GM23338 (cell line): ENCODE measurements around the gene TMEM45A. TPM values are rescaled to one million over a fixed set of nuclear protein-coding genes. Genes with fewer than 3 reads are reported as not detected.

Experiments
- ATAC-seq: fragments of 200-7000 bp; cut with Tn5 transposase; 3 replicates; pipeline ENCODE4 v1.9.1; 2020
- DNase-seq: peaks from one replicate; pipeline ENCODE4 v3.0.0-alpha.2; 2015; ENCODE audit warnings: low spot score
- H2AFZ ChIP-seq: fragments of 200-600 bp; sonication (generic); 2 replicates; pipeline ENCODE4 v1.8.0; 2016; ENCODE audit warnings: antibody characterized with exemption, mild to moderate bottlenecking, moderate library complexity
- H3F3A ChIP-seq: fragments of 200-600 bp; sonication (generic); replicated peaks from 2 replicates; pipeline ENCODE4 v1.8.0; 2017; ENCODE audit warnings: antibody characterized with exemption, mixed run types, low read depth
- H3K27ac ChIP-seq: fragments of 200-600 bp; sonication (generic); 2 replicates; pipeline ENCODE4 v1.6.1; 2016; ENCODE audit warnings: low read depth
- H3K27me3 ChIP-seq: fragments of 200-600 bp; sonication (generic); 2 replicates; pipeline ENCODE4 v1.8.0; 2016; ENCODE audit warnings: mild to moderate bottlenecking, mixed run types, moderate library complexity; ENCODE audit not compliant: insufficient read depth
- H3K36me3 ChIP-seq: fragments of 200-600 bp; sonication (generic); 2 replicates; pipeline ENCODE4 v1.8.0; 2016; ENCODE audit warnings: mild to moderate bottlenecking; ENCODE audit not compliant: insufficient read depth
- H3K4me1 ChIP-seq: fragments of 200-600 bp; sonication (generic); 2 replicates; pipeline ENCODE4 v1.8.0; 2016; ENCODE audit warnings: mild to moderate bottlenecking, moderate library complexity; ENCODE audit not compliant: insufficient read depth
- H3K4me2 ChIP-seq: fragments of 200-600 bp; sonication (generic); 2 replicates; pipeline ENCODE4 v1.7.1; 2017; ENCODE audit warnings: mixed run types
- H3K4me3 ChIP-seq: fragments of 200-600 bp; sonication (generic); 2 replicates; pipeline ENCODE4 v1.6.1; 2016; ENCODE audit warnings: mixed run types
- H3K79me2 ChIP-seq: fragments of 200-600 bp; sonication (generic); replicated peaks from 2 replicates; pipeline ENCODE4 v1.8.0; 2017; ENCODE audit warnings: mild to moderate bottlenecking; ENCODE audit not compliant: insufficient read depth
- H3K9me2 ChIP-seq: fragments of 200-600 bp; sonication (generic); 2 replicates; pipeline ENCODE4 v1.8.0; 2017; ENCODE audit not compliant: insufficient read depth
- H4K20me1 ChIP-seq: fragments of 200-600 bp; sonication (generic); replicated peaks from 2 replicates; pipeline ENCODE4 v1.8.0; 2017; ENCODE audit warnings: mild to moderate bottlenecking; ENCODE audit not compliant: insufficient read depth
- H3K27ac Mint-ChIP-seq: 2 replicates; pipeline ENCODE4 v1.8.0; 2020; ENCODE audit warnings: inconsistent platforms, mild to moderate bottlenecking, moderate library complexity, mixed read lengths
- H3K27me3 Mint-ChIP-seq: 3 replicates; pipeline ENCODE4 v1.8.0; 2022; ENCODE audit warnings: low read depth, mild to moderate bottlenecking, moderate library complexity, mixed read lengths, inconsistent platforms; ENCODE audit not compliant: insufficient read depth, poor library complexity
- H3K36me3 Mint-ChIP-seq: 3 replicates; pipeline ENCODE4 v1.8.0; 2021; ENCODE audit warnings: low read depth, mild to moderate bottlenecking, inconsistent platforms, moderate library complexity, mixed read lengths
- H3K4me1 Mint-ChIP-seq: 3 replicates; pipeline ENCODE4 v1.8.0; 2020; ENCODE audit warnings: mild to moderate bottlenecking, inconsistent platforms, mixed read lengths
- H3K4me3 Mint-ChIP-seq: 3 replicates; pipeline ENCODE4 v1.8.0; 2021; ENCODE audit warnings: moderate library complexity, mild to moderate bottlenecking, inconsistent platforms, mixed read lengths
- H3K9me3 Mint-ChIP-seq: 3 replicates; pipeline ENCODE4 v1.8.0; 2020; ENCODE audit warnings: moderate library complexity, mild to moderate bottlenecking, inconsistent platforms, mixed read lengths
- CREB1 ChIP-seq: fragments of 250-450 bp; sonication (Bioruptor Pico); IDR thresholded peaks from 2 replicates; pipeline ENCODE4 v1.5.0; 2020; ENCODE audit warnings: low read depth, mild to moderate bottlenecking, moderate library complexity
- EZH2phosphoT487 ChIP-seq: fragments of 200-600 bp; sonication (generic); IDR thresholded peaks from one replicate; pipeline ENCODE4 v1.8.1; 2018; ENCODE audit warnings: antibody characterized with exemption; ENCODE audit not compliant: unreplicated experiment
- POLR2AphosphoS5 ChIP-seq: IDR thresholded peaks from 2 replicates; pipeline ENCODE4 v1.6.1; 2016; ENCODE audit warnings: antibody characterized with exemption, low read depth
- ZNF331 ChIP-seq: fragments of 250-450 bp; sonication (Bioruptor Pico); IDR thresholded peaks from 2 replicates; pipeline ENCODE4 v1.5.0; 2020; ENCODE audit warnings: low read depth, mild to moderate bottlenecking, moderate library complexity
- long read RNA-seq: library from polyadenylated mRNA; unstranded; transcript quantifications from one replicate; pipeline ENCODE4 v2.0.0, GENCODE V29; 2020; ENCODE audit not compliant: unreplicated experiment
- polyA plus RNA-seq: library from polyadenylated mRNA; unstranded; fragments of >200 nt; fragmentation: Nextera tagmentation; extraction: Ambion mirVana; gene quantifications from 2 replicates; pipeline ENCODE4 v1.2.1, GENCODE V29; 2016
- total RNA-seq: library from RNA; depleted of rRNA; stranded (reverse); fragments of >200 nt; shearing (Covaris generic); gene quantifications from 2 replicates; pipeline ENCODE4 v1.2.3, GENCODE V29; 2014; rRNA removed
- TF ChIP-seq, protein P1 (sequence below): fragments of 250-450 bp; sonication (Bioruptor Pico); IDR thresholded peaks from 2 replicates; pipeline ENCODE4 v1.5.0; 2020; ENCODE audit warnings: mild to moderate bottlenecking, moderate library complexity
- TF ChIP-seq, protein P2 (sequence below): IDR thresholded peaks from one replicate; pipeline ENCODE4 v1.6.1; 2018; ENCODE audit warnings: antibody characterized with exemption; ENCODE audit not compliant: unreplicated experiment

Gene TMEM45A, protein sequence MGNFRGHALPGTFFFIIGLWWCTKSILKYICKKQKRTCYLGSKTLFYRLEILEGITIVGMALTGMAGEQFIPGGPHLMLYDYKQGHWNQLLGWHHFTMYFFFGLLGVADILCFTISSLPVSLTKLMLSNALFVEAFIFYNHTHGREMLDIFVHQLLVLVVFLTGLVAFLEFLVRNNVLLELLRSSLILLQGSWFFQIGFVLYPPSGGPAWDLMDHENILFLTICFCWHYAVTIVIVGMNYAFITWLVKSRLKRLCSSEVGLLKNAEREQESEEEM
- total RNA-seq = 6.5 and 7.0 TPM in 2 replicates
- 11.1 and 12.7 TPM in 2 replicates for polyA plus RNA-seq
- long read RNA-seq, transcript TMEM45A-201 (6 exons, 1,567 nt) = major isoform, 11 of 20 reads
- long read RNA-seq, partial matches to known transcripts = 0 of 20 reads
- long read RNA-seq, other reads (novel, unspliced or antisense) = 9 of 20 reads

DNA sequence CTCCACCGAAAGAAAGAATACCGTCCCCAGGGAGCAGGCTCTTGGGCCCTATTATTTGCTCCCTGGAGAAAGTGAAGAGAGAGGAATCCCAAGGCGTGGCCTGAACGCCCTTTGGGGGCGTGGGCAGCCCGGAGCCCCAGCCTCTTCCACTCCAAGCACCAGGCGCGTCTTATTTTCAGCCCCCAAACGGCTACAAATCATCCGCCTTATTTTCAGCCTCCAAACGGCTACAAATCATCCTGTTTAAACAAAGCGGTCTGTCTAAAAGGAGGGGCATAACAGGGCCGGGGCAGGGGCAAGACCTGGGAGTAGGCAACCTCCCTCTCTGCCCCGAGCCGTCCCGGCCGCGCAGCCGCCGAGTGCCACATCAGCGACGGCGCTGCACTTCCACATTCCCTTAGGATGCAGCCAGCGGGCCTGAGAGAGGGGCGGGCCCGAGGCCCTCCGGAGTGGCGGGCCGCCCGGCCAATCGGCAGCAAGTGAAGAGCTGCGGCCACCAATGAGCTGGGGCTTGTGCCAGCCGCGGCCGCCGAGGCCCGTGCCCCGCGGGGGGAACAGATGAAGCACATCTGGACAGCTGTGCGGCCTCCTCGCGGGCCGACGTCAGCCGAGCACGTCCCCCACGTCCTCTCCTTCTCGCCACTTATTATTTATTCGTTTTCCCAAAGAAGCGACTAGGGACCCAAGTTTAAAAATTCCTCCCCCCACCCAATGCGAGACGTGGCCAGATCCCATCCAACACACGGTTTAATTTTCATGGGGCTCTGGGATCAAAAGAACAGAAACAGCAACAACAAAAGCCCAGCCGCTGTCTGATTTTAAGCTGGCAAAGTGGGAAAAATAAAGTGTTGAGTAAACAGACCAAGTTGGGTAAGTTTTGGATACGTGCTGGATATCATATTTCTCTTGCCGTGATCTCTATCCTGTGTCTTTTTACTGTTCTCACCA is at the start of gene TMEM45A:
TMEM45A (plus strand) TSS at position 561 of the 948 bp plus-strand sequence. CDS start 62,593 bp downstream, outside the sequence.
- peak within 1 kb of the TSS; percentile 86 for H3K27ac ChIP-seq
- Mint-ChIP-seq H3K4me1 (peaks cover 9% of the 10 kb centered on the region), H3K9me3 (no peaks in the 10 kb centered on the region; the same call in 2 of the 3 replicates)

DNA sequence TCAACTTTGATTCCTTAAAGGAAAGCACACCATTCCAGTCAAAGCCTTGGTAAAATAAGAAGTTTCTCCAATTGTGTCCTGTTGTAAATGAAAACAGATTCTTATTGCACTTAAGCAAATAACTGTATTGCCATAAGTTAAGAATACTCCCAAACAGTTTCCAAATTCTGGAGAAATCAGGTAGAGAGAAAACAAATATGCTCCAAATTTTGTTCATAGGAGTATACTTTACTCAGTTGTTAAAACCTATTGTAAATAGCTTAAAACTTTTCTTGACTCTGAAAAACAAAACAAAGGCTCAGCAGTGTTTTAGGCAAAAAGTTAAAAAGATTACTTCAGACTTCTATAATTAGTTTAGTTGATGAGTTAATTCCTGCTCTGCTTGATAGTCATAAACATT is 48.7 kb upstream of the TMEM45A start:
- no peaks in the 10 kb centered on the region for H3K27me3 ChIP-seq
- H3K27ac Mint-ChIP-seq = no peak overlapping the region
- H3K4me3 ChIP-seq = no peak overlapping the region
- 0 out of 2 replicates have a peak, but pooled peaks cover 4% of the 10 kb centered on the region for H3K4me1 ChIP-seq
- H3K4me3 Mint-ChIP-seq = no peak overlapping the region
- no peaks in the 10 kb centered on the region for H3K9me2 ChIP-seq
- H3K4me1 Mint-ChIP-seq = no peaks in the 10 kb centered on the region
- ATAC-seq (no peak), DNase-seq (no peak)
- no peak overlapping the region for H2AFZ ChIP-seq
- peaks cover 21% of the 10 kb centered on the region; the same call in 1 of the 2 replicates for H3K36me3 ChIP-seq
- H3K36me3 Mint-ChIP-seq = peaks cover 64% of the 10 kb centered on the region
- H3K4me2 ChIP-seq = no peak overlapping the region
- H3K27me3 Mint-ChIP-seq = no peaks in the 10 kb centered on the region
- no peaks in the 10 kb centered on the region for H3F3A ChIP-seq
- H3K9me3 Mint-ChIP-seq = peaks cover 69% of the 10 kb centered on the region
- no peaks in the 10 kb centered on the region for H4K20me1 ChIP-seq
- H3K27ac ChIP-seq = no peak overlapping the region
- no peaks in the 10 kb centered on the region for H3K79me2 ChIP-seq
- TF ChIP-seq, protein P1, sequence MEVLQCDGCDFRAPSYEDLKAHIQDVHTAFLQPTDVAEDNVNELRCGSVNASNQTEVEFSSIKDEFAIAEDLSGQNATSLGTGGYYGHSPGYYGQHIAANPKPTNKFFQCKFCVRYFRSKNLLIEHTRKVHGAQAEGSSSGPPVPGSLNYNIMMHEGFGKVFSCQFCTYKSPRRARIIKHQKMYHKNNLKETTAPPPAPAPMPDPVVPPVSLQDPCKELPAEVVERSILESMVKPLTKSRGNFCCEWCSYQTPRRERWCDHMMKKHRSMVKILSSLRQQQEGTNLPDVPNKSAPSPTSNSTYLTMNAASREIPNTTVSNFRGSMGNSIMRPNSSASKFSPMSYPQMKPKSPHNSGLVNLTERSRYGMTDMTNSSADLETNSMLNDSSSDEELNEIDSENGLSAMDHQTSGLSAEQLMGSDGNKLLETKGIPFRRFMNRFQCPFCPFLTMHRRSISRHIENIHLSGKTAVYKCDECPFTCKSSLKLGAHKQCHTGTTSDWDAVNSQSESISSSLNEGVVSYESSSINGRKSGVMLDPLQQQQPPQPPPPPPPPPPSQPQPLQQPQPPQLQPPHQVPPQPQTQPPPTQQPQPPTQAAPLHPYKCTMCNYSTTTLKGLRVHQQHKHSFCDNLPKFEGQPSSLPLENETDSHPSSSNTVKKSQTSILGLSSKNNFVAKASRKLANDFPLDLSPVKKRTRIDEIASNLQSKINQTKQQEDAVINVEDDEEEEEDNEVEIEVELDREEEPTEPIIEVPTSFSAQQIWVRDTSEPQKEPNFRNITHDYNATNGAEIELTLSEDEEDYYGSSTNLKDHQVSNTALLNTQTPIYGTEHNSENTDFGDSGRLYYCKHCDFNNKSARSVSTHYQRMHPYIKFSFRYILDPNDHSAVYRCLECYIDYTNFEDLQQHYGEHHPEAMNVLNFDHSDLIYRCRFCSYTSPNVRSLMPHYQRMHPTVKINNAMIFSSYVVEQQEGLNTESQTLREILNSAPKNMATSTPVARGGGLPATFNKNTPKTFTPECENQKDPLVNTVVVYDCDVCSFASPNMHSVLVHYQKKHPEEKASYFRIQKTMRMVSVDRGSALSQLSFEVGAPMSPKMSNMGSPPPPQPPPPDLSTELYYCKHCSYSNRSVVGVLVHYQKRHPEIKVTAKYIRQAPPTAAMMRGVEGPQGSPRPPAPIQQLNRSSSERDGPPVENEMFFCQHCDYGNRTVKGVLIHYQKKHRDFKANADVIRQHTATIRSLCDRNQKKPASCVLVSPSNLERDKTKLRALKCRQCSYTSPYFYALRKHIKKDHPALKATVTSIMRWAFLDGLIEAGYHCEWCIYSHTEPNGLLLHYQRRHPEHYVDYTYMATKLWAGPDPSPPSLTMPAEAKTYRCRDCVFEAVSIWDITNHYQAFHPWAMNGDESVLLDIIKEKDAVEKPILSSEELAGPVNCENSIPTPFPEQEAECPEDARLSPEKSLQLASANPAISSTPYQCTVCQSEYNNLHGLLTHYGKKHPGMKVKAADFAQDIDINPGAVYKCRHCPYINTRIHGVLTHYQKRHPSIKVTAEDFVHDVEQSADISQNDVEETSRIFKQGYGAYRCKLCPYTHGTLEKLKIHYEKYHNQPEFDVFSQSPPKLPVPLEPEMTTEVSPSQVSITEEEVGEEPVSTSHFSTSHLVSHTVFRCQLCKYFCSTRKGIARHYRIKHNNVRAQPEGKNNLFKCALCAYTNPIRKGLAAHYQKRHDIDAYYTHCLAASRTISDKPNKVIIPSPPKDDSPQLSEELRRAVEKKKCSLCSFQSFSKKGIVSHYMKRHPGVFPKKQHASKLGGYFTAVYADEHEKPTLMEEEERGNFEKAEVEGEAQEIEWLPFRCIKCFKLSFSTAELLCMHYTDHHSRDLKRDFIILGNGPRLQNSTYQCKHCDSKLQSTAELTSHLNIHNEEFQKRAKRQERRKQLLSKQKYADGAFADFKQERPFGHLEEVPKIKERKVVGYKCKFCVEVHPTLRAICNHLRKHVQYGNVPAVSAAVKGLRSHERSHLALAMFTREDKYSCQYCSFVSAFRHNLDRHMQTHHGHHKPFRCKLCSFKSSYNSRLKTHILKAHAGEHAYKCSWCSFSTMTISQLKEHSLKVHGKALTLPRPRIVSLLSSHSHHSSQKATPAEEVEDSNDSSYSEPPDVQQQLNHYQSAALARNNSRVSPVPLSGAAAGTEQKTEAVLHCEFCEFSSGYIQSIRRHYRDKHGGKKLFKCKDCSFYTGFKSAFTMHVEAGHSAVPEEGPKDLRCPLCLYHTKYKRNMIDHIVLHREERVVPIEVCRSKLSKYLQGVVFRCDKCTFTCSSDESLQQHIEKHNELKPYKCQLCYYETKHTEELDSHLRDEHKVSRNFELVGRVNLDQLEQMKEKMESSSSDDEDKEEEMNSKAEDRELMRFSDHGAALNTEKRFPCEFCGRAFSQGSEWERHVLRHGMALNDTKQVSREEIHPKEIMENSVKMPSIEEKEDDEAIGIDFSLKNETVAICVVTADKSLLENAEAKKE = no peak
- no peak for TF ChIP-seq ZNF331 (CRISPR knock-in tag)
- TF ChIP-seq POLR2AphosphoS5 = no peak
- TF ChIP-seq CREB1 = no peak
- TF ChIP-seq, protein P2, sequence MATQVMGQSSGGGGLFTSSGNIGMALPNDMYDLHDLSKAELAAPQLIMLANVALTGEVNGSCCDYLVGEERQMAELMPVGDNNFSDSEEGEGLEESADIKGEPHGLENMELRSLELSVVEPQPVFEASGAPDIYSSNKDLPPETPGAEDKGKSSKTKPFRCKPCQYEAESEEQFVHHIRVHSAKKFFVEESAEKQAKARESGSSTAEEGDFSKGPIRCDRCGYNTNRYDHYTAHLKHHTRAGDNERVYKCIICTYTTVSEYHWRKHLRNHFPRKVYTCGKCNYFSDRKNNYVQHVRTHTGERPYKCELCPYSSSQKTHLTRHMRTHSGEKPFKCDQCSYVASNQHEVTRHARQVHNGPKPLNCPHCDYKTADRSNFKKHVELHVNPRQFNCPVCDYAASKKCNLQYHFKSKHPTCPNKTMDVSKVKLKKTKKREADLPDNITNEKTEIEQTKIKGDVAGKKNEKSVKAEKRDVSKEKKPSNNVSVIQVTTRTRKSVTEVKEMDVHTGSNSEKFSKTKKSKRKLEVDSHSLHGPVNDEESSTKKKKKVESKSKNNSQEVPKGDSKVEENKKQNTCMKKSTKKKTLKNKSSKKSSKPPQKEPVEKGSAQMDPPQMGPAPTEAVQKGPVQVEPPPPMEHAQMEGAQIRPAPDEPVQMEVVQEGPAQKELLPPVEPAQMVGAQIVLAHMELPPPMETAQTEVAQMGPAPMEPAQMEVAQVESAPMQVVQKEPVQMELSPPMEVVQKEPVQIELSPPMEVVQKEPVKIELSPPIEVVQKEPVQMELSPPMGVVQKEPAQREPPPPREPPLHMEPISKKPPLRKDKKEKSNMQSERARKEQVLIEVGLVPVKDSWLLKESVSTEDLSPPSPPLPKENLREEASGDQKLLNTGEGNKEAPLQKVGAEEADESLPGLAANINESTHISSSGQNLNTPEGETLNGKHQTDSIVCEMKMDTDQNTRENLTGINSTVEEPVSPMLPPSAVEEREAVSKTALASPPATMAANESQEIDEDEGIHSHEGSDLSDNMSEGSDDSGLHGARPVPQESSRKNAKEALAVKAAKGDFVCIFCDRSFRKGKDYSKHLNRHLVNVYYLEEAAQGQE = no peak
- TF ChIP-seq EZH2phosphoT487 = no peak

More for the DNA sequence above, at the start of gene TMEM45A:
- TF ChIP-seq POLR2AphosphoS5 (peak; percentile 77), EZH2phosphoT487 (no peak), CREB1 (peak; percentile 64)
- Histone ChIP-seq H3K79me2 (0 out of 2 replicates have a peak, but pooled peaks cover 3% of the 10 kb centered on the region), H3K9me2 (no peaks in the 10 kb centered on the region), H3F3A (no peaks in the 10 kb centered on the region), H3K36me3 (no peaks in the 10 kb centered on the region), H3K27me3 (no peaks in the 10 kb centered on the region), H4K20me1 (no peaks in the 10 kb centered on the region), H2AFZ (peak within 1 kb of the TSS; percentile 90), H3K4me1 (peaks cover 7% of the 10 kb centered on the region), H3K4me2 (peak within 1 kb of the TSS; percentile 80), H3K4me3 (peak within 1 kb of the TSS; percentile 74)
- peak; percentile 95 for DNase-seq
- no peaks in the 10 kb centered on the region for H3K36me3 Mint-ChIP-seq
- peak; percentile 99 for ATAC-seq
- H3K27me3 Mint-ChIP-seq = peaks cover 2% of the 10 kb centered on the region
- peak within 1 kb of the TSS; percentile 87 for H3K4me3 Mint-ChIP-seq
- H3K27ac Mint-ChIP-seq = peak within 1 kb of the TSS; percentile 23
